K562 (cell line): Measurements from ENCODE around the gene CYB5D1. TPM values are rescaled to one million over a fixed set of nuclear protein-coding genes. Genes with fewer than 3 reads are reported as not detected.

Experiments
- CSDE1 ChIP-seq, 2 experiments: fragments of 450-650 bp; IDR thresholded peaks; 2 replicates each; pipeline ENCODE4 v1.6.1; 2016; ENCODE audit warnings: mild to moderate bottlenecking in 1 of 2
- E2F3 ChIP-seq: fragments of 250-450 bp; sonication (Bioruptor Pico); IDR thresholded peaks from 2 replicates; pipeline ENCODE4 v1.4.0; 2020; ENCODE audit warnings: mild to moderate bottlenecking
- EGR1 ChIP-seq: fragments of 450-650 bp; conservative IDR thresholded peaks from 2 replicates; pipeline ENCODE4 v1.6.1; 2017; ENCODE audit warnings: mild to moderate bottlenecking
- EP300 ChIP-seq: IDR thresholded peaks from 2 replicates; pipeline ENCODE4 v1.6.1; 2012; ENCODE audit warnings: low read length, improper control_type of control experiment
- GATA2 ChIP-seq: sonication (generic); formaldehyde crosslinking; IDR thresholded peaks from 2 replicates; pipeline ENCODE4 v1.4.0; 2020; ENCODE audit warnings: mild to moderate bottlenecking, missing genetic modification reagents
- HIVEP1 ChIP-seq: fragments of 250-450 bp; sonication (Bioruptor Pico); IDR thresholded peaks from 2 replicates; pipeline ENCODE4 v1.4.0; 2020; ENCODE audit warnings: mild to moderate bottlenecking
- ID3 ChIP-seq, 2 experiments: fragments of 250-450 bp in 1 of 2; fragments of 450-650 bp in 1 of 2; sonication (Bioruptor Pico) in 1 of 2; IDR thresholded peaks; 2 replicates each; pipeline versions ENCODE4 v1.6.1 to v1.8.0; 2016 to 2021; ENCODE audit warnings: mild to moderate bottlenecking in 2 of 2, moderate library complexity in 2 of 2, missing compliant biosample characterization in 1 of 2, missing genetic modification characterization in 1 of 2
- NCOR1 ChIP-seq: fragments of 450-650 bp; IDR thresholded peaks from 2 replicates; pipeline ENCODE4 v1.6.1; 2016; ENCODE audit warnings: mild to moderate bottlenecking, moderate library complexity
- PHB ChIP-seq: fragments of 250-450 bp; sonication (Bioruptor Pico); IDR thresholded peaks from 2 replicates; pipeline ENCODE4 v1.5.0; 2021
- POLR2B ChIP-seq: fragments of 450-650 bp; IDR thresholded peaks from 2 replicates; pipeline ENCODE4 v1.6.1; 2018; ENCODE audit warnings: low read depth; ENCODE audit not compliant: partially characterized antibody
- RERE ChIP-seq: sonication (generic); formaldehyde crosslinking; IDR thresholded peaks from 2 replicates; pipeline ENCODE4 v1.8.0; 2023; ENCODE audit warnings: missing genetic modification reagents, mild to moderate bottlenecking, borderline replicate concordance
- RHOXF2B ChIP-seq: fragments of 250-450 bp; sonication (Bioruptor Pico); conservative IDR thresholded peaks from 2 replicates; pipeline ENCODE4 v1.5.1; 2021
- SRSF3 ChIP-seq: fragments of 200-400 bp; formaldehyde crosslinking; IDR thresholded peaks from 2 replicates; pipeline ENCODE4 v1.6.1; 2016; ENCODE audit warnings: mild to moderate bottlenecking, low read length, moderate library complexity; ENCODE audit not compliant: insufficient read depth
- ZNF431 ChIP-seq: sonication (generic); formaldehyde crosslinking; IDR thresholded peaks from 2 replicates; pipeline ENCODE4 v1.8.0; 2022; ENCODE audit warnings: mild to moderate bottlenecking, missing genetic modification reagents
- polyA plus RNA-seq, 8 experiments: library from polyadenylated mRNA; depleted of rRNA in 4 of 8; stranded (reverse) in 5 of 8; unstranded in 3 of 8; fragments of >200 nt; fragmentation: Nextera tagmentation in 2 of 8; fragmentation: Illumina TruSeq in 1 of 8; extraction: Ambion mirVana in 2 of 8; extraction: Trizol in 1 of 8; gene quantifications; 2 replicates each; pipeline versions ENCODE4 v1.2.1 to v1.2.3, GENCODE V29; 2011 to 2014; ENCODE audit warnings: inconsistent platforms in 1 of 8, missing spikeins in 1 of 8
- total RNA-seq, 7 experiments: library from RNA; depleted of rRNA in 6 of 7; stranded (reverse); fragments of >200 nt in 6 of 7; fragmentation: Illumina TruSeq in 2 of 7; extraction: Trizol in 2 of 7; gene quantifications; 2 replicates each; pipeline versions ENCODE4 v1.2.1 to v1.2.3, GENCODE V29; 2011 to 2021; ENCODE audit warnings: low replicate concordance in 1 of 7
- TF ChIP-seq, protein P1 (sequence below): fragments of 250-450 bp; sonication (Bioruptor Pico); IDR thresholded peaks from 2 replicates; pipeline ENCODE4 v1.8.0; 2021; ENCODE audit warnings: moderate library complexity, mild to moderate bottlenecking, inconsistent platforms
- TF ChIP-seq, protein P2 (sequence below): fragments of 200-800 bp; sonication (Bioruptor generic); IDR thresholded peaks from 2 replicates; pipeline ENCODE4 v1.6.1; 2017; ENCODE audit warnings: missing genetic modification characterization, missing compliant biosample characterization
- TF ChIP-seq, protein P3 (sequence below): sonication (generic); formaldehyde crosslinking; IDR thresholded peaks from 2 replicates; pipeline ENCODE4 v1.9.0; 2022; ENCODE audit warnings: mild to moderate bottlenecking, missing genetic modification reagents

Gene CYB5D1
- total and polyA plus RNA-seq, 9 of the 15 experiments (the other 6 are each of a cell fraction or from before 2014, with no cell fraction given) = 2.4 to 7.9 (median 5.7) TPM

GRCh38 chr17:7838090-7839075 lies 19.4 kb upstream of the CYB5D1 start (continued):
- no peak for TF ChIP-seq E2F3
- TF ChIP-seq ID3 (CRISPR knock-in tag; IDR thresholded peaks at IDR 0.05) = no peak
- no peak for TF ChIP-seq ID3 (tag; IDR thresholded peaks at IDR 0.05)
- no peak for TF ChIP-seq HIVEP1
- TF ChIP-seq RERE (CRISPR knock-in tag) = no peak
- TF ChIP-seq PHB (CRISPR knock-in tag) = no peak
- TF ChIP-seq EP300 = peak; percentile 82
- no peak for TF ChIP-seq GATA2 (CRISPR knock-in tag)
- TF ChIP-seq, protein P1, sequence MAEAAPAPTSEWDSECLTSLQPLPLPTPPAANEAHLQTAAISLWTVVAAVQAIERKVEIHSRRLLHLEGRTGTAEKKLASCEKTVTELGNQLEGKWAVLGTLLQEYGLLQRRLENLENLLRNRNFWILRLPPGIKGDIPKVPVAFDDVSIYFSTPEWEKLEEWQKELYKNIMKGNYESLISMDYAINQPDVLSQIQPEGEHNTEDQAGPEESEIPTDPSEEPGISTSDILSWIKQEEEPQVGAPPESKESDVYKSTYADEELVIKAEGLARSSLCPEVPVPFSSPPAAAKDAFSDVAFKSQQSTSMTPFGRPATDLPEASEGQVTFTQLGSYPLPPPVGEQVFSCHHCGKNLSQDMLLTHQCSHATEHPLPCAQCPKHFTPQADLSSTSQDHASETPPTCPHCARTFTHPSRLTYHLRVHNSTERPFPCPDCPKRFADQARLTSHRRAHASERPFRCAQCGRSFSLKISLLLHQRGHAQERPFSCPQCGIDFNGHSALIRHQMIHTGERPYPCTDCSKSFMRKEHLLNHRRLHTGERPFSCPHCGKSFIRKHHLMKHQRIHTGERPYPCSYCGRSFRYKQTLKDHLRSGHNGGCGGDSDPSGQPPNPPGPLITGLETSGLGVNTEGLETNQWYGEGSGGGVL = no peak
- TF ChIP-seq SRSF3 = no peak
- 0 out of 2 replicates have a peak, but pooled peaks have one; percentile 11 for TF ChIP-seq EGR1
- TF ChIP-seq NCOR1 = 0 out of 2 replicates have a peak, but pooled peaks have one; percentile 13
- TF ChIP-seq CSDE1 (IDR thresholded peaks at IDR 0.05) = no peak
- TF ChIP-seq, protein P2, sequence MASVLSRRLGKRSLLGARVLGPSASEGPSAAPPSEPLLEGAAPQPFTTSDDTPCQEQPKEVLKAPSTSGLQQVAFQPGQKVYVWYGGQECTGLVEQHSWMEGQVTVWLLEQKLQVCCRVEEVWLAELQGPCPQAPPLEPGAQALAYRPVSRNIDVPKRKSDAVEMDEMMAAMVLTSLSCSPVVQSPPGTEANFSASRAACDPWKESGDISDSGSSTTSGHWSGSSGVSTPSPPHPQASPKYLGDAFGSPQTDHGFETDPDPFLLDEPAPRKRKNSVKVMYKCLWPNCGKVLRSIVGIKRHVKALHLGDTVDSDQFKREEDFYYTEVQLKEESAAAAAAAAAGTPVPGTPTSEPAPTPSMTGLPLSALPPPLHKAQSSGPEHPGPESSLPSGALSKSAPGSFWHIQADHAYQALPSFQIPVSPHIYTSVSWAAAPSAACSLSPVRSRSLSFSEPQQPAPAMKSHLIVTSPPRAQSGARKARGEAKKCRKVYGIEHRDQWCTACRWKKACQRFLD = 0 out of 2 replicates have a peak, but pooled peaks have one; percentile 8
- peak; percentile 82 for TF ChIP-seq POLR2B
- TF ChIP-seq ZNF431 (CRISPR knock-in tag) = no peak
- 0 out of 2 replicates have a peak, but pooled peaks have one; percentile 50 for TF ChIP-seq RHOXF2B (CRISPR knock-in tag)
- TF ChIP-seq, protein P3, sequence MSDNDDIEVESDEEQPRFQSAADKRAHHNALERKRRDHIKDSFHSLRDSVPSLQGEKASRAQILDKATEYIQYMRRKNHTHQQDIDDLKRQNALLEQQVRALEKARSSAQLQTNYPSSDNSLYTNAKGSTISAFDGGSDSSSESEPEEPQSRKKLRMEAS (CRISPR knock-in tag) = no peak
